Measurements from ENCODE around the gene VTI1A.

The VTI1A gene

DNA sequence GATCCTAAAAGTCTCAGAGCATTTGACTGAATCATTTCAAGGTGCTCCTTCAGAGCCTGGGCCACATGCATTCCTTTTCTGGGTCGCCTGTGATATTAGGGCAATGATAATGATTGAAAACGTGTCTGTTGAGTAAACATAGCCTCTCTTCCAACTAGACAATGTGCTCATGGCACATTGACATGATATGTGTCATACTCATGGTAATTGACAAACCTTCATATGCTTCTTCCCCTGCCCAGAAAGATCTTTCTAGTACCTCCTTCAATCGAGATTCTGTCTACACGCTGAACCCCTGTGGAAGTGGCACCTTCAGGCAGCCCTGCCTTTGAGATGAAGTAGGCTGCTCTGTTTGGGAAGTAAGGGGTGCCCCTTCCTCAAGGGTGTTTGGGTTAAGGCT lies 404.2 kb downstream of the VTI1A start:
- no peak for DNase-seq (ENCODE audit: low read depth)

DNA sequence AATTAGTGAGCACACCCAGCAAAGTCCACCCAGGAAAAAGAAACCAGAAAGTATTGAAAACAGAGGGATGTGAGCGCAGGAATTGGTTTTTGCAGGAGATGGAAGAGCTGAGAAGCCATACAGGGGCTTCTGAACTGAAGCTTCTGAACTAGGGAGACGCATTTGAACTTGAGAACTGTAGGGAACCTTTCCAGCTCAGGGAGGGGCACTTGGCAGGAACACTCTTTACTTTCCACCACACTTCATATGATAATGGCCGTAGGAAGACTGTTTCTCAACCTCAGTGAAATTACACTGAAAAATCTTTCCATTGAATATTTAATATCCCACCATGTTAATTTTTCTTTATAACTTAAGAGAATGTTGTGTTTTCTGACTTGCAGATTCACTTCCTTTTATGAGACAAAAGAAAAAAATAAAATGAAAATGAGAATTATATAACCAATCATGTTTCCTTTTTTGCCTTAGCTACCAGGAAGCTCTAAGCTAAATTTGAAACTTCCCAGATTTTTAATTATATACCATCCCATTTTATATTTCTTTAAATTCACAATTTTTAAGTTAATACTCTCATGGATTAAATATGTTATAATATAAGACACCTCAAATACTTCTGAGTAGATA lies 404.7 kb downstream of the VTI1A start:
- H3K4me3 ChIP-seq (ENCODE audit: low read depth, low read length) = no peak overlapping the region
- no peak for DNase-seq (ENCODE audit: low read depth)
- TF ChIP-seq, protein P1, sequence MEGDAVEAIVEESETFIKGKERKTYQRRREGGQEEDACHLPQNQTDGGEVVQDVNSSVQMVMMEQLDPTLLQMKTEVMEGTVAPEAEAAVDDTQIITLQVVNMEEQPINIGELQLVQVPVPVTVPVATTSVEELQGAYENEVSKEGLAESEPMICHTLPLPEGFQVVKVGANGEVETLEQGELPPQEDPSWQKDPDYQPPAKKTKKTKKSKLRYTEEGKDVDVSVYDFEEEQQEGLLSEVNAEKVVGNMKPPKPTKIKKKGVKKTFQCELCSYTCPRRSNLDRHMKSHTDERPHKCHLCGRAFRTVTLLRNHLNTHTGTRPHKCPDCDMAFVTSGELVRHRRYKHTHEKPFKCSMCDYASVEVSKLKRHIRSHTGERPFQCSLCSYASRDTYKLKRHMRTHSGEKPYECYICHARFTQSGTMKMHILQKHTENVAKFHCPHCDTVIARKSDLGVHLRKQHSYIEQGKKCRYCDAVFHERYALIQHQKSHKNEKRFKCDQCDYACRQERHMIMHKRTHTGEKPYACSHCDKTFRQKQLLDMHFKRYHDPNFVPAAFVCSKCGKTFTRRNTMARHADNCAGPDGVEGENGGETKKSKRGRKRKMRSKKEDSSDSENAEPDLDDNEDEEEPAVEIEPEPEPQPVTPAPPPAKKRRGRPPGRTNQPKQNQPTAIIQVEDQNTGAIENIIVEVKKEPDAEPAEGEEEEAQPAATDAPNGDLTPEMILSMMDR (IDR thresholded peaks at IDR 0.05; ENCODE audit: low read depth, low read length) = no peak
- TF ChIP-seq POLR2A (IDR thresholded peaks at IDR 0.05; ENCODE audit: extremely low read depth, insufficient read length) = no peak
- no peak for TF ChIP-seq MAX (IDR thresholded peaks at IDR 0.05; ENCODE audit: low read depth, low read length)
- no peak for TF ChIP-seq MYC (IDR thresholded peaks at IDR 0.05; ENCODE audit: low read depth, low read length)

More for the DNA sequence above, 404.2 kb downstream of the VTI1A start:
- no peak overlapping the region for H3K4me3 ChIP-seq (ENCODE audit: low read depth, low read length)
- TF ChIP-seq MAX (IDR thresholded peaks at IDR 0.05; ENCODE audit: low read depth, low read length) (no peak), POLR2A (IDR thresholded peaks at IDR 0.05; ENCODE audit: extremely low read depth, insufficient read length) (no peak), MYC (IDR thresholded peaks at IDR 0.05; ENCODE audit: low read depth, low read length) (no peak)
- TF ChIP-seq, protein P1 (IDR thresholded peaks at IDR 0.05; ENCODE audit: low read depth, low read length) = no peak

GRCh38 chr10:112852306-112852705 lies 405.3 kb downstream of the VTI1A start:
- H3K4me3 ChIP-seq (ENCODE audit: low read depth, low read length) = no peak overlapping the region
- peak; percentile 58 for DNase-seq (ENCODE audit: low read depth)
- TF ChIP-seq, protein P1 (IDR thresholded peaks at IDR 0.05; ENCODE audit: low read depth, low read length) = no peak
- TF ChIP-seq MAX (IDR thresholded peaks at IDR 0.05; ENCODE audit: low read depth, low read length) (no peak), MYC (IDR thresholded peaks at IDR 0.05; ENCODE audit: low read depth, low read length) (no peak), POLR2A (IDR thresholded peaks at IDR 0.05; ENCODE audit: extremely low read depth, insufficient read length) (no peak)

GRCh38 chr10:112855134-112855533 lies 408.1 kb downstream of the VTI1A start:
- TF ChIP-seq, protein P1 (IDR thresholded peaks at IDR 0.05; ENCODE audit: low read depth, low read length) = no peak
- DNase-seq (ENCODE audit: low read depth) = no peak
- no peak overlapping the region for H3K4me3 ChIP-seq (ENCODE audit: low read depth, low read length)

DNA sequence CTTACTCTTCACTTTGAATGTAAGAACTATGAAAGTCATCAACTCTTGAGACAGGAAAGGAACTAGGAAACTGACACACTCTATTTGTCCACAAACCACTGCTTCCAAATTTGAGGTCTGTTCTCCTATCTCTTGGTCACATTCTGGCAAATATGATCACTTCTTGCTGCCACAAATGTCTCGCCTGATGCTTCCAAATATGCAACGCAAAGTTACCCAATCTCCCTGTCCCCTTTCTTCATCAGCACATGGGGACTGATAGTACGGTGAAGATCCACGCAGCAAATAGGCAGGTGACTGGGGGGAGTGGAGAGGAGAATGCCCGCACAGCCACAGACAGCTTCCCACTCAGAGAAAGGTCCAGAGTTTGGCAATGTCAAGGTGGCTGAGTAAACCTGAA lies 410.5 kb downstream of the VTI1A start:
- TF ChIP-seq MAX (IDR thresholded peaks at IDR 0.05; ENCODE audit: low read depth, low read length) (no peak), MYC (IDR thresholded peaks at IDR 0.05; ENCODE audit: low read depth, low read length) (no peak), POLR2A (IDR thresholded peaks at IDR 0.05; ENCODE audit: extremely low read depth, insufficient read length) (no peak)
- TF ChIP-seq, protein P1 (IDR thresholded peaks at IDR 0.05; ENCODE audit: low read depth, low read length) = no peak
- DNase-seq (ENCODE audit: low read depth) = no peak
- H3K4me3 ChIP-seq (ENCODE audit: low read depth, low read length) = no peak overlapping the region

All from NB4 (cell line).